Measurements from ENCODE around the gene ACAN.

DNA sequence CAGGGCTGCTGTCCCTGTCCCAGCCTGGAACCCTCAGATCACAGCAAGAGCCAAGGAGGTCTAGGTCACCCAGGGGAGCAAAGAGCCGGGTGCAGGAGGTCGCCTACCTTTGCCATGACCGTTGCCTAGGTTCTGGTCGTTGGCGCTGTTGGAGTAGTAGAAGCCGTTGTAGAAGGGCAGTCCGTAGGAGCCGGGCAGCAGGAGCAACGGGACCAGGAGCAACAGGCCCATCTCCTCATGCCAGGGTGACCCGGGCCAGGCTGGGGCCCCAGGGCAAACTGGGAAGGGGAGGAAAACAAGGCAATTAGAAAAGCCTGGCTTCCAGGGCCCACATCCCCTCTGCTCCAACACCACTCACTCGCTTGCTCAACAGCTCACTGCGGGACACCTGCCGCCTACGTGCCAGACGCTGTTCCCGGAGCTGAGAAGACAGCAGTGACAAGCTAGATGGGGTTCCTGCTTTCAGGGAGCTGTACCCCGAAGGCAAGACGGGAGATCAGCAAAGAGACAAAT is 83.9 kb downstream of the ACAN start:
- TF ChIP-seq CTCF (IDR thresholded peaks at IDR 0.05) (no peak), REST (IDR thresholded peaks at IDR 0.05; ENCODE audit: insufficient read depth in 1 of 2, low read depth in 2 of 2, low read length in 1 of 2) (no peak)

All from Panc1 (cell line).